WTC11 (cell line): ENCODE results near the gene VIPR2.

ENCODE experiments used
- ELF4 ChIP-seq: sonication (generic); formaldehyde crosslinking; IDR thresholded peaks from 2 replicates; pipeline ENCODE4 v1.8.1; 2022; ENCODE audit warnings: low read depth, mild to moderate bottlenecking, moderate library complexity, missing genetic modification reagents
- ESRRA ChIP-seq: sonication (generic); formaldehyde crosslinking; IDR thresholded peaks from 2 replicates; pipeline ENCODE4 v1.8.1; 2022; ENCODE audit warnings: mild to moderate bottlenecking, missing genetic modification reagents, borderline replicate concordance
- ETV6 ChIP-seq: sonication (generic); formaldehyde crosslinking; IDR thresholded peaks from 2 replicates; pipeline ENCODE4 v1.8.1; 2022; ENCODE audit warnings: mild to moderate bottlenecking, missing genetic modification reagents
- NFYB ChIP-seq: sonication (generic); formaldehyde crosslinking; conservative IDR thresholded peaks from 2 replicates; pipeline ENCODE4 v1.8.0; 2022; ENCODE audit warnings: low read depth, missing genetic modification reagents
- PRRX2 ChIP-seq: fragments of 250-450 bp; sonication (Bioruptor Pico); IDR thresholded peaks from 2 replicates; pipeline ENCODE4 v1.8.0; 2021; ENCODE audit warnings: mild to moderate bottlenecking
- SMAD3 ChIP-seq: sonication (generic); formaldehyde crosslinking; IDR thresholded peaks from 2 replicates; pipeline ENCODE4 v1.8.0; 2022; ENCODE audit warnings: missing genetic modification reagents, mild to moderate bottlenecking, borderline replicate concordance
- TF ChIP-seq, protein P1 (sequence below): sonication (generic); formaldehyde crosslinking; IDR thresholded peaks from 2 replicates; pipeline ENCODE4 v1.8.0; 2023; ENCODE audit warnings: missing genetic modification reagents
- TF ChIP-seq, protein P2 (sequence below): fragments of 200-600 bp; IDR thresholded peaks from 2 replicates; pipeline ENCODE4 v1.8.0; 2022; ENCODE audit warnings: antibody characterized with exemption
- TF ChIP-seq, protein P3 (sequence below): sonication (generic); formaldehyde crosslinking; IDR thresholded peaks from 2 replicates; pipeline ENCODE4 v1.8.0; 2022; ENCODE audit warnings: mild to moderate bottlenecking, missing genetic modification reagents
- TF ChIP-seq, protein P4 (sequence below): sonication (generic); formaldehyde crosslinking; IDR thresholded peaks from 2 replicates; pipeline ENCODE4 v1.8.1; 2022; ENCODE audit warnings: mild to moderate bottlenecking, moderate library complexity, missing genetic modification reagents
- TF ChIP-seq, protein P5 (sequence below): sonication (generic); formaldehyde crosslinking; IDR thresholded peaks from 2 replicates; pipeline ENCODE4 v1.8.1; 2023; ENCODE audit warnings: mild to moderate bottlenecking, missing genetic modification reagents, moderate library complexity
- TF ChIP-seq, protein P6 (sequence below): sonication (generic); formaldehyde crosslinking; IDR thresholded peaks from 2 replicates; pipeline ENCODE4 v1.8.0; 2022; ENCODE audit warnings: mild to moderate bottlenecking, missing genetic modification reagents
- TF ChIP-seq, protein P7 (sequence below): fragments of 250-450 bp; sonication (Bioruptor Pico); IDR thresholded peaks from 2 replicates; pipeline ENCODE4 v2.1.2; 2022; ENCODE audit warnings: mild to moderate bottlenecking, moderate library complexity

DNA sequence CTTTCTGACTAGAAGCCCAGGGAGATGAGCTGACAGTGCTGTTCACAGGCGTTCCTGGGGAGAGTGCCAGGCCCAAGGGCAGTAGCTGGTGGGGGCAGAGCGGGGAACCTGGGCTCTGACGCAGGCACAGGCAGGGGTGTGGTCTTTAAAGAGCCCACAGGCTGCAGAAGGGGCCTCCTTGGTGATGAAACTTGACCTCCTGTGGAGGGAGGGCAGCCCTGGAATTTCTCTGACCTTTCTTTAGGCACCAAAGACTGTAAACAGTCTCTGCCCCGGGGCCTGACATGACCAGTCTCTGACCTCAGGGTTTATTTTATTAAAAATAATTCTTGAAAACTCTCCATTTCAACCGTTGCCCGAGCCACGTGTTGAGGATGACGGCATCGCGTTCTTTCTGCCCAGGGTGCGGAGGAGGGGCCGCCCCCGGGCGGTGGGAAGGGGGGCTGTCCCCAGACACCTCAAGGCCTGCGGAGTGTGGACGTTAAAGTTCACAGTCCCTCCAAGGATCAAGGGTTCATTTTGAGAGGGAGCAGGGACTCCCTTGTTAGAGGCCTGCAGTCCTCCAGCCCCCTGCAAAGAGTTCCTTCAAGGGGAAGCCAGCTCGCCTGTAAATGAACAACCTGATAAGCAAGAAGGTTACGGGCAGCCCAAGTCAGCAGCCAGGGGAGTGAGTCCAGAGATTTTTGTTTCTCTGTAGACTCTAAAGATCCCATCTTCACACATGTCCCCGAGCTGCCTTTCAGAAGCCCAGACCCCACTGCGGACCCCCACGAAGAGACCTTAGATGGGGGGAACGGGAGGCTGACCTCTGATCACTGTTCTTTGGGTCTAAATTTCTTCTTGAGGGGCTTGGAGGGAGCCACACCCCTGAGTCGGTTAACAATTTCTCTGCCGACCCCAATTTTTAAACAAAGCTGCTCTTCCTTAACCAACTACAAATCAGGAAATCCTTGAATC is 128.9 kb downstream of the VIPR2 start:
- TF ChIP-seq, protein P1, sequence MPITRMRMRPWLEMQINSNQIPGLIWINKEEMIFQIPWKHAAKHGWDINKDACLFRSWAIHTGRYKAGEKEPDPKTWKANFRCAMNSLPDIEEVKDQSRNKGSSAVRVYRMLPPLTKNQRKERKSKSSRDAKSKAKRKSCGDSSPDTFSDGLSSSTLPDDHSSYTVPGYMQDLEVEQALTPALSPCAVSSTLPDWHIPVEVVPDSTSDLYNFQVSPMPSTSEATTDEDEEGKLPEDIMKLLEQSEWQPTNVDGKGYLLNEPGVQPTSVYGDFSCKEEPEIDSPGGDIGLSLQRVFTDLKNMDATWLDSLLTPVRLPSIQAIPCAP: no peak
- TF ChIP-seq, protein P2, sequence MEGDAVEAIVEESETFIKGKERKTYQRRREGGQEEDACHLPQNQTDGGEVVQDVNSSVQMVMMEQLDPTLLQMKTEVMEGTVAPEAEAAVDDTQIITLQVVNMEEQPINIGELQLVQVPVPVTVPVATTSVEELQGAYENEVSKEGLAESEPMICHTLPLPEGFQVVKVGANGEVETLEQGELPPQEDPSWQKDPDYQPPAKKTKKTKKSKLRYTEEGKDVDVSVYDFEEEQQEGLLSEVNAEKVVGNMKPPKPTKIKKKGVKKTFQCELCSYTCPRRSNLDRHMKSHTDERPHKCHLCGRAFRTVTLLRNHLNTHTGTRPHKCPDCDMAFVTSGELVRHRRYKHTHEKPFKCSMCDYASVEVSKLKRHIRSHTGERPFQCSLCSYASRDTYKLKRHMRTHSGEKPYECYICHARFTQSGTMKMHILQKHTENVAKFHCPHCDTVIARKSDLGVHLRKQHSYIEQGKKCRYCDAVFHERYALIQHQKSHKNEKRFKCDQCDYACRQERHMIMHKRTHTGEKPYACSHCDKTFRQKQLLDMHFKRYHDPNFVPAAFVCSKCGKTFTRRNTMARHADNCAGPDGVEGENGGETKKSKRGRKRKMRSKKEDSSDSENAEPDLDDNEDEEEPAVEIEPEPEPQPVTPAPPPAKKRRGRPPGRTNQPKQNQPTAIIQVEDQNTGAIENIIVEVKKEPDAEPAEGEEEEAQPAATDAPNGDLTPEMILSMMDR: no peak
- TF ChIP-seq ETV6 (no peak), ELF4 (CRISPR knock-in tag) (no peak), SMAD3 (no peak), PRRX2 (CRISPR knock-in tag) (no peak), NFYB (CRISPR knock-in tag) (no peak), ESRRA (no peak)
- TF ChIP-seq, protein P3, sequence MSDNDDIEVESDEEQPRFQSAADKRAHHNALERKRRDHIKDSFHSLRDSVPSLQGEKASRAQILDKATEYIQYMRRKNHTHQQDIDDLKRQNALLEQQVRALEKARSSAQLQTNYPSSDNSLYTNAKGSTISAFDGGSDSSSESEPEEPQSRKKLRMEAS: peak; percentile 45; the same call in 1 of the 2 replicates
- TF ChIP-seq, protein P4, sequence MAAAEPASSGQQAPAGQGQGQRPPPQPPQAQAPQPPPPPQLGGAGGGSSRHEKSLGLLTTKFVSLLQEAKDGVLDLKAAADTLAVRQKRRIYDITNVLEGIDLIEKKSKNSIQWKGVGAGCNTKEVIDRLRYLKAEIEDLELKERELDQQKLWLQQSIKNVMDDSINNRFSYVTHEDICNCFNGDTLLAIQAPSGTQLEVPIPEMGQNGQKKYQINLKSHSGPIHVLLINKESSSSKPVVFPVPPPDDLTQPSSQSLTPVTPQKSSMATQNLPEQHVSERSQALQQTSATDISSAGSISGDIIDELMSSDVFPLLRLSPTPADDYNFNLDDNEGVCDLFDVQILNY (CRISPR knock-in tag): no peak
- TF ChIP-seq, protein P5, sequence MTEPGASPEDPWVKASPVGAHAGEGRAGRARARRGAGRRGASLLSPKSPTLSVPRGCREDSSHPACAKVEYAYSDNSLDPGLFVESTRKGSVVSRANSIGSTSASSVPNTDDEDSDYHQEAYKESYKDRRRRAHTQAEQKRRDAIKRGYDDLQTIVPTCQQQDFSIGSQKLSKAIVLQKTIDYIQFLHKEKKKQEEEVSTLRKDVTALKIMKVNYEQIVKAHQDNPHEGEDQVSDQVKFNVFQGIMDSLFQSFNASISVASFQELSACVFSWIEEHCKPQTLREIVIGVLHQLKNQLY: no peak
- TF ChIP-seq, protein P6, sequence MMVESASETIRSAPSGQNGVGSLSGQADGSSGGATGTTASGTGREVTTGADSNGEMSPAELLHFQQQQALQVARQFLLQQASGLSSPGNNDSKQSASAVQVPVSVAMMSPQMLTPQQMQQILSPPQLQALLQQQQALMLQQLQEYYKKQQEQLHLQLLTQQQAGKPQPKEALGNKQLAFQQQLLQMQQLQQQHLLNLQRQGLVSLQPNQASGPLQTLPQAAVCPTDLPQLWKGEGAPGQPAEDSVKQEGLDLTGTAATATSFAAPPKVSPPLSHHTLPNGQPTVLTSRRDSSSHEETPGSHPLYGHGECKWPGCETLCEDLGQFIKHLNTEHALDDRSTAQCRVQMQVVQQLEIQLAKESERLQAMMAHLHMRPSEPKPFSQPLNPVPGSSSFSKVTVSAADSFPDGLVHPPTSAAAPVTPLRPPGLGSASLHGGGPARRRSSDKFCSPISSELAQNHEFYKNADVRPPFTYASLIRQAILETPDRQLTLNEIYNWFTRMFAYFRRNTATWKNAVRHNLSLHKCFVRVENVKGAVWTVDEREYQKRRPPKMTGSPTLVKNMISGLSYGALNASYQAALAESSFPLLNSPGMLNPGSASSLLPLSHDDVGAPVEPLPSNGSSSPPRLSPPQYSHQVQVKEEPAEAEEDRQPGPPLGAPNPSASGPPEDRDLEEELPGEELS (CRISPR knock-in tag): no peak
- TF ChIP-seq, protein P7, sequence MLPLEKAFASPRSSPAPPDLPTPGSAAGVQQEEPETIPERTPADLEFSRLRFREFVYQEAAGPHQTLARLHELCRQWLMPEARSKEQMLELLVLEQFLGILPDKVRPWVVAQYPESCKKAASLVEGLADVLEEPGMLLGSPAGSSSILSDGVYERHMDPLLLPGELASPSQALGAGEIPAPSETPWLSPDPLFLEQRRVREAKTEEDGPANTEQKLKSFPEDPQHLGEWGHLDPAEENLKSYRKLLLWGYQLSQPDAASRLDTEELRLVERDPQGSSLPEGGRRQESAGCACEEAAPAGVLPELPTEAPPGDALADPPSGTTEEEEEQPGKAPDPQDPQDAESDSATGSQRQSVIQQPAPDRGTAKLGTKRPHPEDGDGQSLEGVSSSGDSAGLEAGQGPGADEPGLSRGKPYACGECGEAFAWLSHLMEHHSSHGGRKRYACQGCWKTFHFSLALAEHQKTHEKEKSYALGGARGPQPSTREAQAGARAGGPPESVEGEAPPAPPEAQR: no peak
